ENCODE measurements around the gene ABHD17C. TPM values are rescaled to one million over a fixed set of nuclear protein-coding genes. Genes with fewer than 3 reads are reported as not detected.
A peak's percentile ranks its signal among the peaks of the same experiment; 100 is the strongest.

ABHD17C gene
- total and polyA plus RNA-seq, 2 of the 8 experiments (the other 6 are each of a cell fraction or from before 2014, with no cell fraction given), result 20.2 to 29.8 TPM

DNA sequence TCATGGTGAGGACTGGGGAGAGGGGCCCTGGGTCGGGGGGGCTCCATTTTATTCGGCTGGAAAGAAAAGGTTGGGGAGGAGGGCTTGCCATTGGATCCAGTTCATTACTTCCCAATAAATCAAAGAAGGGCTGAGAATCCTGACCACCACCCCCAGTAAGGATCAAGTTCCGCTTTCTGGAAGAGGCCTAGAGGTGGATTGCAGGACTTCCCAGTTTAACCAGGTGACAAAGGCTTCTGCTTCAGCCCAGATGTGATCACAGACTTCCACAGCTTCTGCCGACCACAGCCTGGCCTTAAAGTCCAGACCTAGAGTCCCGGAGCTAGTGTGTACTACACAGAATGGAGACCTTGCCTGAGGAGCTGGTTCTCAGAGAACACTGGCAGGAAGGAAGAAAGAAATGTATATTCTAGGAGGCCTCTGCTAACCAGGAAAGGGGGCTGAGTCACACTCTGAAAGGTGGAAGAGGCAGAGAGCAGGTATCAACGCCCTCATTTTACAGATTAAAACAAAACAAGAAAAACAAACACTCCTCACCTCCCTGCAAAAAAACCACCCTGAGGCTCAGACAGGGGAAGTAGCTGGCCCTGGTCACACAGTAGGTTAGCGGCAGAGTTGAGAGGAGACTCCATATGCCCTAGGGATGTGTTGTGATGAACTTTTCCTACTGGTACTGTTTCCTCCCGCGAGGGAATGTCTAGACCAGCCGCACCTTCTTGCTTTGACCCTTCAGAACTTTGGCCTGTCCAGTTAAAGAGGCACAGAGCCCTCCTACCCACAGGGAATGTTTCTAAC, 82.9 kb downstream of the ABHD17C start:
- CTCF ChIA-PET (ENCODE audit: partially characterized antibody), result interaction anchor here (0.6 to 8.3 kb wide), 44 partner anchors 8 to 367 kb away, joined by 3 to 133 read pairs (median 6); partner anchors contain the start of gene ABHD17C
- Histone ChIP-seq H4K91ac (replicated peaks; ENCODE audit: insufficient read length, low read length) (no peak overlapping the region), H2AK5ac (ENCODE audit: low read depth, low read length) (no peak overlapping the region), H2AFZ (ENCODE audit: low read length) (no peak overlapping the region), H3K27me3 (replicated peaks in 1 of 4; ENCODE audit: control insufficient read depth in 3 of 4, extremely low read depth in 1 of 4, insufficient read depth in 3 of 4, low read length in 3 of 4) (peaks cover 4 to 43% (median 33%) of the 10 kb centered on the region in 4 experiments), H4K5ac (ENCODE audit: insufficient read length, low read depth, low read length) (no peak overlapping the region), H3K4me2 (ENCODE audit: insufficient read depth in 1 of 2, low read depth in 2 of 2, low read length in 2 of 2) (peak overlapping the region in 1 of 2 experiments; percentile 98; a peak in 1 of 4 replicates), H3K79me2 (ENCODE audit: control insufficient read depth in 1 of 2, insufficient read depth in 2 of 2, low read length in 2 of 2) (no peaks in the 10 kb centered on the region), H3K79me1 (ENCODE audit: low read depth, low read length) (no peaks in the 10 kb centered on the region), H3K23ac (ENCODE audit: insufficient read length) (no peak overlapping the region), H3K9ac (replicated peaks in 1 of 4; ENCODE audit: extremely low read depth in 1 of 4, low read depth in 3 of 4, low read length in 3 of 4) (no peak overlapping the region), H3K4me3 (ENCODE audit: extremely low read depth in 1 of 4, insufficient read depth in 2 of 4, low read depth in 3 of 4, low read length in 4 of 4) (no peak overlapping the region), H3K56ac (replicated peaks; ENCODE audit: insufficient read length, low read depth, low read length) (no peak overlapping the region), H4K20me1 (replicated peaks in 1 of 2; ENCODE audit: control insufficient read depth in 1 of 2, insufficient read depth in 2 of 2, low read length in 2 of 2) (peaks cover 0 to 5% of the 10 kb centered on the region in 2 experiments), H3K4ac (replicated peaks; ENCODE audit: insufficient read length, low read depth, low read length) (no peak overlapping the region), H3K36me3 (ENCODE audit: control insufficient read depth in 2 of 4, insufficient read depth in 4 of 4, low read length in 3 of 4) (no peaks in the 10 kb centered on the region), H3K18ac (ENCODE audit: extremely low read depth, low read length) (no peak overlapping the region), H3K9me3 (ENCODE audit: insufficient read depth in 2 of 2, low read depth in 1 of 2, low read length in 1 of 2) (no peaks in the 10 kb centered on the region), H3K14ac (ENCODE audit: insufficient read length) (no peak overlapping the region), H3K4me1 (replicated peaks in 1 of 4; ENCODE audit: control insufficient read depth in 3 of 4, insufficient read depth in 4 of 4, low read length in 3 of 4) (peaks cover 0 to 7% (median 4%) of the 10 kb centered on the region in 4 experiments; a peak in 5 of 7 replicates), H2BK20ac (ENCODE audit: low read length) (no peak overlapping the region), H4K8ac (ENCODE audit: extremely low read depth, insufficient read depth, low read length) (no peak overlapping the region), H2BK5ac (ENCODE audit: low read depth, low read length) (no peak overlapping the region), H3K23me2 (ENCODE audit: low read depth, low read length) (peaks cover 15% of the 10 kb centered on the region), H2BK12ac (ENCODE audit: low read depth, low read length) (no peak overlapping the region), H3K27ac (ENCODE audit: low read depth, low read length) (no peak overlapping the region), H2BK15ac (ENCODE audit: low read length) (no peak overlapping the region), H2BK120ac (replicated peaks; ENCODE audit: low read depth, low read length) (no peak overlapping the region)
- POLR2A ChIA-PET (ENCODE audit: partially characterized antibody), result interaction anchor here (2.3 kb wide), 1 partner anchor 210 kb away, joined by 9 read pairs; no protein-coding TSS in a partner anchor
- DNase-seq (ENCODE audit: low read depth in 1 of 2, low spot score in 2 of 2) (no peak), FAIRE-seq (no peak)
- 93% methylated on average over 10 of the region's 10 CpGs; no CpG with 5 or more reads in 1 of the 2 experiments for WGBS, 2 experiments (ENCODE audit: extremely low coverage in 1 of 2, insufficient coverage in 1 of 2, insufficient read length in 1 of 2, insufficient replicate concordance in 2 of 2, low coverage in 1 of 2, low lambda C conversion rate in 2 of 2, missing lambda C conversion rate in 1 of 2)
- TF ChIP-seq SUZ12 (IDR thresholded peaks at IDR 0.05; ENCODE audit: low read length) (no peak), CREB1 (IDR thresholded peaks at IDR 0.05) (no peak), MAFK (IDR thresholded peaks at IDR 0.05; ENCODE audit: low read depth, low read length) (no peak), SAP30 (IDR thresholded peaks at IDR 0.05; ENCODE audit: insufficient read depth, insufficient replicate concordance, low read length) (no peak), CBX5 (IDR thresholded peaks at IDR 0.05; ENCODE audit: low read depth, low read length) (no peak), ZNF274 (IDR thresholded peaks at IDR 0.05; ENCODE audit: borderline replicate concordance, extremely low read depth, low read length) (no peak), GABPA (IDR thresholded peaks at IDR 0.05; ENCODE audit: borderline replicate concordance, insufficient read depth, low read length) (no peak), TBP (IDR thresholded peaks at IDR 0.05; ENCODE audit: low read depth, low read length) (no peak), ASH2L (IDR thresholded peaks at IDR 0.05; ENCODE audit: low read length) (no peak), POLR2A (IDR thresholded peaks at IDR 0.05; ENCODE audit: control extremely low read depth in 1 of 2, low read depth in 2 of 2, low read length in 2 of 2) (no peak), SIX5 (IDR thresholded peaks at IDR 0.05; ENCODE audit: low read depth, low read length) (no peak), HDAC2 (IDR thresholded peaks at IDR 0.05; ENCODE audit: borderline replicate concordance in 1 of 2, low read depth in 2 of 2, low read length in 2 of 2) (no peak), TAF7 (optimal IDR thresholded peaks at IDR 0.05; ENCODE audit: borderline replicate concordance, low read depth, low read length) (no peak)

Data from H1 (cell line).